ENCODE results near the gene TBX18.
A peak's percentile ranks its signal among the peaks of the same experiment; 100 is the strongest.

TBX18 gene

GRCh38 chr6:84667252-84668213 lies 96.9 kb downstream of the TBX18 start:
- DNase-seq = no peak

DNA sequence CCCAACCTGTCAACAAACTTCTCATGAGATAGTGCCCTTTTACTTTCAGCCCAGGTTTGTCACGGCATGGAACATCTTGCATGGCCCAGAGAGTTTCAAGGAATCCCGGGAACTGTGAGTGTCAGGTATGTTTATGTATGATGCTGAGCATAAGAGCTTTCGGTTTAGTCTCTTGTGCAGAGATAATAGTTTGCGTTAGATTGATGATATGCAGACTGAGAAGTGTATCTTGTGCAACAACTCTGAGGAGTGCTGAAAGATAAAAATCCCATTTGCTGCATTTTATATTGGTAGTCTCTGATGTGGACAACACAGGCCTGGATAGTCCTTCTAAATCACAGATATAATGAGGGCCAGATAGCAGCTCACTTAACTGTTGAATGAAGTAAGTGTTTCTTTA lies 99.0 kb downstream of the TBX18 start:
- DNase-seq = no peak

- DNase-seq = no peak
Measured at GRCh38 chr6:84663866-84664265, 100.5 kb downstream of the TBX18 start.

DNA sequence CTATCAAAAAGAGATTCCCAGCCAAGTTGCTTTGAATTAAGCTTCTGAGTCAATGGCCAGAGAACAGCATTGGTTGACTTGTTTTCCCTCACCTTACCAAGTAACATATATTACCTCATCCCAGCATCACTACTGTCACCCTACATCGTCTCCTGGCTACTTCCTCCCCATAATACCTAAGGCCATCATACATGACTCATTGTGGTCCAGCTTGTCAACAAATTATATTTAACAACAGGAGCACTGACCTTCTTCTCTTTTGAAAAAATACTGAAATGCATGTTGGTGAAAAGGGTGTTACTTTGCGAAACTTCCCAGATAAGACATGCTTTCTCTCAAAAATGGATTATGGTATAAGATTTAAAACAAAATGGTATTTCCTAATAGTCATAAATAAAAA lies 106.9 kb downstream of the TBX18 start:
- no peak for DNase-seq

DNA sequence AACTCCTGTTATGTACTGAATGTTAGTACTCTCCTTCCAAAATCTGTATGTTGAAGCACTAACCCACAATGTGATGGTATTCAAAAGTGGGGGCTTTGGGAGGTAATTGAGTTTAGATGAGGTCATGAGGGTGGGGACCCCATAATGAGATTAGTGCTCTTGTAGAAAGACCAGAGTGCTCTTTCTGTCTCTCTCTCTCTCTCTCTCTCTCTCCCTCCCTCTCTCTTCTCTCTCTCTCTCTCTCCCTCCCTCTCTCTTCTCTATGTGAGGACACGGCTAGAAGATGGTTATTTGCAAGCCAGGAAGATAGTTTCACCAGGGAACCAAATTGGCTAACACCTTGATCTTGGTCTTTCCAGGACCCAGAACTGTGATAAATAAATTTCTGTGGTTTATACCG lies 107.4 kb downstream of the TBX18 start:
- no peak for DNase-seq

DNA sequence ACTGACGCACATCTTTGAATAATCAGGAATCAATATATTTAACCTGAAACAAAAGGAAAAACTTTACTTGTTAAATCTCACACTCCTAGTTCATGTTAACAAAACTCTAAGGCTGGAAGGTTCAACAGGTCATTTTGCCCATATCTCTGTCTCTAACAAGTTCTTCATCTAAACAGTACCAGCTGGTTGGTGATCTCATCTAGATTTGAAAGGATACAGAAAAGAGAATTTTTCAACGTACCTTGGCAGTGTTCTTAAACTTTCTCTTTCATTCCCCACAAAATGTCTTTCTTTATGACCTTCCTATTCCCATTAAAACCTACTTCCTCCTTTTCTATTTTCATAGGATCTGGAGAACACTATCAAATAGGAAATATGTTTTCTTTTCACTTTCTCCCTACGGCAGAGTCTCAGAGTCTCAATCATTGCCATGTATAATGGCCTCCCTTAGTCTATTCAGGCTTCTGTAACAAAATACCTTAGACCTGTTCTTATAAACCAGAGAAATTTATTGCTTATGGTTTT lies 111.3 kb downstream of the TBX18 start:
- DNase-seq = no peak

GRCh38 chr6:84652356-84653026 lies 111.9 kb downstream of the TBX18 start:
- peak; percentile 6 for DNase-seq

GRCh38 chr6:84651583-84651982 lies 112.8 kb downstream of the TBX18 start:
- DNase-seq = no peak

- no peak for DNase-seq
Measured at GRCh38 chr6:84648444-84648843, 116.0 kb downstream of the TBX18 start.

- DNase-seq = no peak
Measured at GRCh38 chr6:84645563-84646266, 118.7 kb downstream of the TBX18 start.

DNA sequence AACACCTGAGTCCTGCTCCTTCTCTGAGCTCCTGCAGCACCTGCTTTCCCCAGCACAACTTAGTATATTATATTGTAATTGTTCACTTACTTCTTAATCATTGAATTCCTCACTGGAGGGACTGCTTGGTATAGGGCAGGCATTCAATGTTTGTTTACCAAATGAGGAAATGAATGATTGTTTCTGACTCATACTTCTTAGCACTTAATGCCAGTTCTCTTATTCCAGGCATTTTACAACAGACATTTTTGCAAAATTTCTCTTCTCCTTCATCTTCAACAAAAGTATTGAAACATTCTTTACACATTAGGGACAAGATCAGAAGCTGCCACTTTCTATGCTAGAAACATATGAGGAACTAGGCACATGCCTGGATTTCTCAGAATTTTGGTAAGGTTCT lies 119.4 kb downstream of the TBX18 start:
- DNase-seq = no peak

DNA sequence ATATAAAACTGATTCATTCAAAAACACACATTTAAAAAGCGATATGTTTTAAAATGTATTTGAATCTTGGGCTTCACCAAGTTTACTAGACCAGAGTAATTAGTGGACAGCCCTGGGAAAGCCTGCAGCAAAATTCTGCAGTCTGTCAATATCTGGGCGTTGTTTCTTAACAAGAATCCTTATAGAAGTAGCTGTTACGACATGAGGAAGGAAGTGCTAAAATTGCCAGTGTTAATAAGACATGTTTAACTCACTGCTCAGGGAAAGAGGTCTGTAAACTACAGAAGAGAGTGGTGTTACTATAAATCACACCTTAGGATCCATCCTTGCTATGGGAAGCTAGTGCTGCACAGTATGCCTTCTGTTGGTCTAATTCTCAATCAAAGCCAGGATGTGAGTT lies 120.6 kb downstream of the TBX18 start:
- no peak for DNase-seq

DNA sequence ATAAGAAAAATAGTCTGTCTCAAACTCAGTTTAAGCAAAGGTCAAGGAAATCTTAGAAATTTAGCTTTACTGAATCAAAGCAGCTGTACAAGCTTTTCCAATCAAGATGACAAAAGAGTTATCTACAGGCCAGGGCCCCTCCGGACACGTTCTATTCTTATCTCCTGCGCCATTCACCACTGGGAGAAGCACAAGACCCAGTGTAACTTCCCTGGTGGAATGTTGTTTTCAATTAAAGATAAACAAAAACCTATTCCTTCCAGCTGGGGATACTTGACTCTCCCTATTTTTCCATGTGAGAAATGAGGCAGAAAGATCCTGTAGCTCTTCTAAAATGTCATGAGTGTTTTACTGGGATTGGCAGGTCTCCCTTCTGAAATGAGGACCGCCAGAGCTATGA lies 123.3 kb downstream of the TBX18 start:
- DNase-seq = no peak

DNA sequence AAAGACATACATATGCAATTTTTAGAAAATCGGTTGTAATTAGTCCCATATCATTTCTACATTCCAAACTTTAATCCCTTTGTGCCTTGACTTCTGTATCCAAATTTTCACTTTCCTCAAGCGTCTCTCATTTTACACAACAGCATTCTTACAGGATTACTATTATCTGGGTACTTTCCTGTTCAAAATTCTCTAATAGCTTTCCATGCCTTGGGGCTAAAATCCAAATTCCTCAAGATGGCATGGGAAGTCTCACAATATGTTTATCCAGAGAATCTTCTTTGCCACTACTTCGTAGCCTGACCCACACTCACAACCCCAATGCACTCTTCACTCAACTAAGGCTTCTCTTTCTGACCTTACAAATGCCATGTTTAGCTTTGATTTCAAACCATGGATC lies 125.0 kb downstream of the TBX18 start:
- no peak for DNase-seq

DNA sequence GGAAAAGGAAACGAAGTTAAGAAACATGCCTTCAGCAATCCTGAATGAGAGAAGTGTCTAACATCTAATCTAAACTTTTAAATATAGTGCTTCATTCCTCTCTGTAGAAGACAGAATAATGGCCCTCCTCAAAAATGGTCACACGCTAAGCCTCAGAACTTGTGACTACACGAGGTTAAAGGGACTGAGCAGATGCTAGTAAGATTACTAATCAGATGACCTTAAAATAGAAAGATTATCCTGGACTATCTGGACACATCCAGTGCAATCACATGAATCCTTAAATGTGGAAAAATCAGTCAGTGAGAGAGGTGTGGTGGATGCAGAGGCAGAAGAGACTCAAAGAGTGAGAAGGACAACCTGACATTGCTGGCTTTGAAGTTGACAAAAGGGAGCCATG lies 126.1 kb downstream of the TBX18 start:
- DNase-seq = no peak
